ENCODE data around the gene PALLD. TPM values are rescaled to one million over a fixed set of nuclear protein-coding genes. Genes with fewer than 3 reads are reported as not detected.
A peak's percentile ranks its signal among the peaks of the same experiment; 100 is the strongest.

Gene PALLD
- total and polyA plus RNA-seq, 12 donors: 30.3 to 203 (median 90.5) TPM

- 64 to 77% (median 68%) methylated on average over 8 of the region's 8 CpGs for WGBS, 4 donors
- Histone ChIP-seq H3K27me3 (no peaks in the 10 kb centered on the region), H3K4me1 (replicated peaks in 1 of 2) (peaks cover 8 to 60% of the 10 kb centered on the region in 2 donors), H3K9me3 (replicated peaks in 1 of 3) (no peaks in the 10 kb centered on the region), H3K4me3 (no peak overlapping the region), H3K27ac (peak overlapping the region in 2 of 5 donors; percentile 49 to 74), H3K36me3 (replicated peaks in 1 of 2) (no peaks in the 10 kb centered on the region)
- DNase-seq: no peak
- intact Hi-C loops (cut with DNase I): no loop called here
- no peak for TF ChIP-seq POLR2A (IDR thresholded peaks at IDR 0.05)
- no peak for TF ChIP-seq CTCF (IDR thresholded peaks at IDR 0.05)
Measured at GRCh38 chr4:168854350-168854921, 357.6 kb downstream of the PALLD start.

- Histone ChIP-seq H3K36me3 (replicated peaks in 1 of 2) (no peaks in the 10 kb centered on the region), H3K4me1 (replicated peaks in 1 of 2) (peaks cover 6 to 63% of the 10 kb centered on the region in 2 donors), H3K27me3 (no peaks in the 10 kb centered on the region), H3K9me3 (replicated peaks in 1 of 3) (no peaks in the 10 kb centered on the region), H3K4me3 (no peak overlapping the region), H3K27ac (peak overlapping the region in 1 of 5 donors; percentile 49)
- TF ChIP-seq POLR2A (IDR thresholded peaks at IDR 0.05) (no peak), CTCF (IDR thresholded peaks at IDR 0.05) (no peak)
- intact Hi-C loops (cut with DNase I): no loop called here
- no peak for DNase-seq
- WGBS, 4 donors: 76 to 87% (median 80%) methylated on average over 2 of the region's 2 CpGs
Measured at GRCh38 chr4:168856312-168856711, 359.5 kb downstream of the PALLD start.

- Histone ChIP-seq H3K4me3 (no peak overlapping the region), H3K9me3 (replicated peaks in 1 of 3) (no peaks in the 10 kb centered on the region), H3K27ac (peak overlapping the region in 2 of 5 donors; percentile 10 to 49), H3K27me3 (no peaks in the 10 kb centered on the region), H3K4me1 (replicated peaks in 1 of 2) (peaks cover 6 to 63% of the 10 kb centered on the region in 2 donors), H3K36me3 (replicated peaks in 1 of 2) (no peaks in the 10 kb centered on the region)
- DNase-seq: no peak
- WGBS, 4 donors: 84 to 88% (median 86%) methylated on average over 6 of the region's 6 CpGs
- TF ChIP-seq POLR2A (IDR thresholded peaks at IDR 0.05): no peak
- TF ChIP-seq CTCF (IDR thresholded peaks at IDR 0.05): no peak
- intact Hi-C loops (cut with DNase I): no loop called here
Measured at GRCh38 chr4:168857009-168857408, 360.2 kb downstream of the PALLD start.

- peak in 1 of 7 donors; percentile 19 for DNase-seq
- intact Hi-C loops (cut with DNase I): no loop called here
- H3K27ac ChIP-seq: peak overlapping the region in 2 of 5 donors; percentile 36 to 49
- 87 to 92% (median 88%) methylated on average over 5 of the region's 5 CpGs for WGBS, 4 donors
- H3K36me3 ChIP-seq (replicated peaks in 1 of 2): no peaks in the 10 kb centered on the region
- no peak overlapping the region for H3K4me3 ChIP-seq
- H3K27me3 ChIP-seq: no peaks in the 10 kb centered on the region
- TF ChIP-seq POLR2A (IDR thresholded peaks at IDR 0.05): no peak
- no peak for TF ChIP-seq CTCF (IDR thresholded peaks at IDR 0.05)
- no peaks in the 10 kb centered on the region for H3K9me3 ChIP-seq (replicated peaks in 1 of 3)
- peaks cover 6 to 63% of the 10 kb centered on the region in 2 donors for H3K4me1 ChIP-seq (replicated peaks in 1 of 2)
Measured at GRCh38 chr4:168857546-168858314, 360.9 kb downstream of the PALLD start.
